GM19239 (cell line): Measurements from ENCODE around the gene CUBN.
A peak's percentile ranks its signal among the peaks of the same experiment; 100 is the strongest.

Experiments used
- DNase-seq: peaks from one replicate; pipeline ENCODE4 v3.0.0; 2011; ENCODE audit warnings: low spot score; ENCODE audit not compliant: insufficient read length
- FAIRE-seq: peaks from 2 replicates; lab custom pipeline; 2011; peaks lifted over from hg19 to GRCh38; lab: Jason Lieb, UNC

Gene CUBN

DNA sequence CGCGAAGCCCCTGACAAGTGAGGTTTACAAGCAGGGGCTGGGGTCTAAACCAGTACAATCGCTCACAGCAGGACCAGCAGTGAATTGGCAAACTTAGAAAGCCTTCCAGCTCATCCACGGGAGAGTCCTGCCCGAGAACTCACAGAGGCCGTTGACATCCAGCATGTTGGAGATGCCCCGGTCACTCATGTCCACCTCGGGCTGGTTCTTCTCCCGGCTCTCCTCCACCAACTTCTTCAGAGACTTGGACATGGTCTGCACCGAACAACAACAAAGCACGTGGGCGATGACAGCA, 312.8 kb downstream of the CUBN start:
- FAIRE-seq (no peak), DNase-seq (no peak)

DNA sequence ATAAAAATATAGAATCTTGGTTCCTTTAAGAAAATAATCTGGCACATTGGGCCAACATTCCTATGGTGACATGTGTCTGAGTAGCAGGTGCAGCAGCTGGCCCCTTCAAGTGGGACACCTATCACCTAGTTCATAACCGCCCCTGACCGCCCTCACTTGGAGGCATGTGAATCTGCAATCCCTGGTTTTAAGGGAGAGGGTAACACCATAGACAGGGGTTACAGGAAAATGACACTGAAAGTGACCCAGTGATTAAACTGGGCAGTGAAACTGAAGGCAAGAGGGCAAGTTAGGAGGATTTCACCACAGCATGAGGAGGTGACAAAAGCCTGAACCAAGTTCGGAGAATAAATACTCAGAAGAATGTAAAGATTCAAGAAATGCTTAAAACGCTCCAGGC, 313.4 kb downstream of the CUBN start:
- DNase-seq (no peak), FAIRE-seq (peak; percentile 37)

DNA sequence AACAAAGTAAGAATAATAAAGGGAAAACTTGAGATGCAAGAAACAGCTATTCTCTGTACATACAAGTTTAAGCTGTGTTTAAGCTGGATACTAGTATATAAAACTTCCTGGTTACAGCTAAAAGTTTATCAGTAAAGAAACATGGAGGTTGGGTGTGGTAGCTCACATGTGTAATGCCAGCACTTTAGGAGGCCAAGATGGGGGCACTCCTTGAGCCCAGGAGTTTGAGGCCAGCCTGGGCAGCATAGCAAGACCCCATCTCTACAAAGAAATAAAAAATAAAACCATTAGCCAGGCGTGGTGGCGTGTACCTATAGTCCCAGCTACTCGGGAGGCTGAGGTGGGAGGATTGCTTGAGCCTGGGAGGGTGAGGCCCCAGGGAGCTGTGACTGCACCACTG, 315.6 kb downstream of the CUBN start:
- FAIRE-seq (no peak), DNase-seq (no peak)

DNA sequence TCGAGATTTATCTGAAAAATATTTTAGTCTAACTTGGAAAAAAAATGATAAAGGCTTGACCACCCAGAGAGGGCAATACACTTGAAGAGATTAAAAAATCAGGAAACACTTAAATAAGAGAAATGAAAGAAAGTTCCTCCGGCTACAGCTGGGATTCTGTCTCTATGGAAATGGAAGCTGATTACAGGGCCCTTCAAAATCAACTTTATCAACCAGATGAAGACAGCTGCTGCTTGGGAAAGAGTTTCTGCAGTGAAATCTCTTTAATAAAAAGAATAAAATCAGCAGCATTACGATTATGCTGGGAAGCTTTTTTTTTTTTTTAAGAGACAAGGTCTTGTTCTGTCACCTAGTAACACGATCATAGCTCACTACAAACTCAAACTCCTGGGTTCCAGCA, 316.9 kb downstream of the CUBN start:
- FAIRE-seq (no peak), DNase-seq (no peak)

DNA sequence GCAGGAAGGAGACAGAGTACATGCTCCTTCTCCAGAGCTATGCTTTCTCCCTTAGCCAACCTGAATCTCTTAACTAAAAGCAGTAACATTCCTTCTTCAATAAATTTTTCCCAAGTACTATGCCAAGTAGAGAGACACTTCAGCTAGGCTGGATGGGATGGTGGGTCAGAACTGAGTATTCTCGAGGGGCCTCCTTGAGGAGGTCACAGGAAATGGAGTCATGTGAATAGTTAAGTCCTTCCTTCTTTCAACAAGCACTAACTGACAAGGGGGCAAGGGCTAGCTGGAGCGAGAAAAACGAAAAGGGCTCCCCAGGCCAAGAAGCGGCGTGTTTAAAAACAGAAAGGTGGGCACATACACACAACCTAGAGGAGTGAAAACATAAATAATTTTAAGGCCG, 317.8 kb downstream of the CUBN start:
- no peak for DNase-seq
- FAIRE-seq, result no peak

DNA sequence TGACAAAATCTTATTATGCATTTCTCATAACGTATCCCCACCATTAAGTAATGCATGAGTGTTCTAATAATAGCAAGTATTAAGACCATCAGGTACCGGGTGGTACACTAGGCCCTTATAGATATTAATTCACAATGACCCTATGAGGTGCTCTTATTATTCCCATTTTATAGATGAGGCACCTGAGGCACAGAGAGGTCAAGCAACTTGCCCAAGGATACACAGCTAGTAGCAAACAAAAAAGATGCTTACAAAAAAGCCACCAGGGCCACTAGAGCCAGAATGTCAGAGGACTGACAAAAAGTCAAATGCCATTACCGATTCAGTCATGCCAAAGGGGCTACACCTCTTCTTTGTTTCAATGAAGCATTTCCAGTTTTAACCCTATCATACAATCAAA, 318.3 kb downstream of the CUBN start:
- no peak for FAIRE-seq
- DNase-seq, result no peak

DNA sequence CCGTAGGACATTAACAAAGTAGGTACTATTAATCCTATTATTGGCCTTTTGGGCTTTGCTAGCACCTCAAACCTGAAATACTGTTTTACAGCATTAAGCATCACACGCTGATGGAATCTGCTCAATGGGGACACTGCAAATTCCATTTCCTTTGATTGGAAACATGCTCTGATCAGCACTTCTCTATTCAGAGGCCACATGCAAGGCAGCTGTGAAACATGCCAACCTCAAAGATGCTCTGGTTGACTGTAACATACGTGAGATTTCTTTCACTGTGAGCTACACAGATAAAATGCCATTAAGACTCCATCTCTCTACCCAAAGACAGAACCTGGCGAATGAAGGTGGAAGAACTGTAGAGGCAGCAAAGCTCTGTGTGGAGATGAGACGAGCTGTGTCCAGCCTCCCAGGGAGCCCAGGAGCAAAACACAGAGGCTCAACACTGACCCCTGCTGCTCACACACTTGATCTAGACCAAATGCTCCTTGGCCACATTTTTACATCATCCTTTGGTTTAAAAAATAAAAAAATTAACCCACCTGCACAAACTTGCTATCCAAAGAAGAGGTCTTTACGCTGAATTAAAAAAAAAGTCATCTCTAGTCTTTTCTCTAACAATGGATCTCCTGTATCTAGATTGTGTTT, 320.4 kb downstream of the CUBN start:
- peak; percentile 7 for DNase-seq
- peak; percentile 71 for FAIRE-seq

DNA sequence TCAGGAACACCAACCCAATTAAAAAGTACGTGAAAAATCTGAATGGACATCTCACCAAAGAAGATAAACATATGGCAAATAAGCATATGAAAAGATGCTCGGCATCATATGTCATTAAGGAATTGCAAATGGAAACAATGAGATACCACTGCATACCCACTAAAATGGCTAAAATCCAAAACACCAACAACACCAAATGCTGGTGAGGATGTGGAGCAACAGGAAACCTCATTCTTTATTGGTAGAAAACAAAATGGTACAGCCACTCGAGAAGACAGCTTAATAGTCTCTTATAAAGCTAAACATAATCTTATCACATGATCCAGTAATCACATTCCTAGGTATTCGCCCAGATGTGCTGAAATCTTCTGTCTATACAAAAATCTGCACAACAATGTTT, 325.5 kb downstream of the CUBN start:
- FAIRE-seq, result no peak
- DNase-seq, result no peak

DNA sequence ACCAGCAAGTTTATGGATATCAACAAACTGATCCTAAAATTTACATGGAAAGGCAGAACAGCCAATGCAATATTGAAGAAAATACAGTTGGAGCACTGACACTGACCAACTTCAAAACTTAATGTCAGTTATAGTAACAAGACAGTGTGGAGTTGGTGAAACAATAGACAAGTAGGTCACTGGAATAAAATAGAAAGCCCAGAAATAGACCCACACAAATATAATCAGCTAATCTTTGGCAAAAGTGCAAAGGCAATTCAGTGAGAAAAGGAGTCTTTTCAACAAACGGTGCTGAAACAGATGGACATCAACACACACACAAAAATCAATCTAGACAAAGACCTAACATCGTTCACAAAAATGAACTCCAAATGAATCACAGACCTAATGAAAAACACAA, 326.1 kb downstream of the CUBN start:
- DNase-seq (no peak), FAIRE-seq (no peak)

DNA sequence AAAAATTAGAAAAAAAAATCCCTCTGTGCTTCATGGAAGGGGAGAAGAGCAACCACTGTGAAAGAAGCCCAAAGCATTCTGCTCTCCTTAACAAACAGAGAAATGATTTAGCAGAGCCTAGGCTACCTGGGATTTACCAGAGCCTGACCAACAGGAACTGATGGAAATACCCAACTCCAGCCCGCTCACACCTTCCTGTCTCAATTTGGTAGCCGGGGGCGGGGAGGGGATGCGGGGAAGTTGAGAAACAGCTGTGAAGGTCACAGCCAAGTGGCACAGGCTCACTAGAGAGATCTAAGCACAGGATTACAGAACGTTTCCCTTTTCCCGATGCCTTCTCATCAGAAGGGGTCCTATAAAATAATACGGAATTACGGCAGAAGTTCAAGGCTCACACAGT, 330.0 kb downstream of the CUBN start:
- DNase-seq (no peak), FAIRE-seq (peak; percentile 47)

DNA sequence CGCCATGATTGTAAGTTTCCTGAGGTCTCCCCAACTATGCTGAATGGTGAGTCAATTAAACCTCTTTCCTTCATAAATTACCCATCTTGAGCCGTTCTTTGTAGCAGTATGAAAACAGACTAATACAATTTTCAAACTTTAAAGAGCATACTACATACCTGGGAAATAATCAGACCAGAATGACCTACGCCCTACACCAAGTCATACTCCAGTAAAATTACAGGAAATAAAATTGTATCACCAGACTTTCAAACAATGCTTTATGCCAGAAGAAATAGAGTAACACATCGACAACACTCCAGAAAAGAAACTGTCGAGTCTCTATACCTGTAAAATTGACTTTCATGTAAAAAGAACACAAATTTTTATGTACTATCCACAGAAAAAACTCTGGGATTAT, 331.0 kb downstream of the CUBN start:
- FAIRE-seq (peak; percentile 48), DNase-seq (no peak)

DNA sequence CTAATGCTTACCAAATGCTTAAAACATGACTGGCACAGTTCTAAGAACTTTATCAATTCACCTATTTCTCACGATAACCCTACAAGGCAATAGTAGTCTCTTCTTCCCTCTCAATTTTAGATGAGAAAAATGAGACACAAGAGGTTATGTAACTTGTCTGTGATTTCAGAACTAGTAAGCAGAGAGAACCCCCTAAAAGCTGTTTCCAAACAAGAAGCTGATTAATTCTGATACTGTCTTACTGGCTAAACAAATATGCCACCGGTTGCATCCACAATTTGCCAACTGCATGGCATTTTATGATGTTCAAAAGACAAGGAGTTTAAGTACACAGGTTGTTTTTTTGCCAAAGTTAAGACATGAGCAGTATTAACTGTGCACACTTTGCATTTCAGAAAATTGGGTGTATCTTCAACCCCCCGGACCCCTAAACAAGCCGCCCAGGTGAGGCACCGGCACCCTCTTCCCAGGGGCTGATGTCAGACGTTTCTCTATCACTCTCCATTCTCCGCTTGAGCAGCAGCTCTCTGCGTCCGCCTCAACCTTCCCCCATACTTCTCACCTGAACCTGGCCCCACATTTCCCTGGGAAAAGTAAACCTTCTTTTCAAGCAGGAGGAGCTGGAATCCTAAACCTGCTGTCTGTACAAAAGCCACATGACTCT, 334.1 kb downstream of the CUBN start:
- no peak for FAIRE-seq
- no peak for DNase-seq

DNA sequence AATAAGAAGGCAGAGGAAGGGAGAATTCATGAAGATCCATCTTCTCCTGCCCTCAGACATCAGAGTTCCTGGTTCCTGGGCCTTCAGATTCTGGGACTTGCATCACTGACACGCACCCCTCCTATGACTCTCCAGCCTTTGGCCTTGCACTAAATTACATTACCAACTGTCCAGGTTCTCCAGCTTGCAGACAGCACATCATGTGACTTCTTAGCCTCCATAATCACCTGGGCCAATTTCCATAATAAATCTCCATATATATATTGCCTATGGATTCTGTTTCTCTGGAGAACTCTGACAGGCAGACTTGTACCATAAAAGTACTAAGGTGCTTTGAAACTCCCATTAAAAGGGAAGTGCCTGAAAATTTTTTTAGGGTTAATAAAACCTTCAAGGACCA, 335.6 kb downstream of the CUBN start:
- DNase-seq (no peak), FAIRE-seq (no peak)

DNA sequence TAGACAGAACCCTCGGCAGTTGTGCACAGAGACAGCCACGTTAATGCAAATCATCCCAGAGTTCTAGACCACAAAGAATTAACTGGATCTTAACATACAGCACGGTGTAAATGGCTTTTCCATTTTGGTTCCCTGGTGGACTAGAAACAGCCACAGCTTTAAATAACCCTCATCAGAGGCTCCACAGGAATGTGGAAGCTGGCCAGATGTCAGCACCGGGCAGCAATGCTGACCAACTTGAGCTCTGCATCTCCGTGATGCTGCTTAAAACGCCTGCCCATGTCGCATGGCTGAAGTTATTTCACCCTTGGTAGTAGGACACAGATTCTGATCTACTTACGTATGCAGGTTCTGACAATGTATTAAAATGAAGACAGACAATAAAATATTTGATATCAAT, 336.9 kb downstream of the CUBN start:
- FAIRE-seq, result no peak
- no peak for DNase-seq

DNA sequence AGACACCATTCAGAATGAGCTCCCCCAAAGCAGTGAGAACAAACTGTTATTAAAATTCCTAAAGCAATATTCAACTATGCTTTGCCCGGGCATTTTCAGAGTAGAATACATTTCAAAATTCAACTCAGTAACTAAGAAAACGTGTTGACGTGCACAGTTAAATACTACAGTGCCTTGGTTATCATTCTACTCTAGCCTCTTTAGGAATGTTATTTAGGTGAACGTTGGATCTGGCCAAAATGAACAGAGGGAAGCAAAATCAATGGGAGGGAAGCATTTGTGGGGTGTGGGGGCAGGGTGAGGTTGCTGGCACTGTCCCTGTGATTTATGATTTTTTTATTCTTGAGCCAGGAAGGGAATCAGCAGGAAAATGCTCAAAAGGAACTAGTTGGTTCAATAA, 339.8 kb downstream of the CUBN start:
- DNase-seq (no peak), FAIRE-seq (no peak)

DNA sequence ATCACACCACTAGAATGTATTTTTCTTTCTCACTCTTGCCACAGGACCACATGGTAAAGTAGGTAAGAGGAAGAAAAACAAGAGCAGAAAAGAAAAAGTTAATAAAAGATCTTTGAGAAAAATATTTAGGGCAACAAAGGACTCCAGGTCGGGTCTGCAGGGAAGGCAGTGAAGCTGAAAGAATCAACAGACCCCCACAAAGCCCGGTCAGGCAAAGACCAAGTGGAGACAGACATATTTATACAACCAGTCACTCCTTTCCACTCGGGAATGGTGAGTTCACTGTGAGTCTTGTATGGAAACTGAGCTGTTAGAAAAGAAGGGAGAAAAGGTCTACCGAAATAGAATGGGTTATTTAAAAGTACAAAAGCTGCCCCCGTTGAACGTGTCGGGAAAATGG, 340.4 kb downstream of the CUBN start:
- DNase-seq (no peak), FAIRE-seq (no peak)

DNA sequence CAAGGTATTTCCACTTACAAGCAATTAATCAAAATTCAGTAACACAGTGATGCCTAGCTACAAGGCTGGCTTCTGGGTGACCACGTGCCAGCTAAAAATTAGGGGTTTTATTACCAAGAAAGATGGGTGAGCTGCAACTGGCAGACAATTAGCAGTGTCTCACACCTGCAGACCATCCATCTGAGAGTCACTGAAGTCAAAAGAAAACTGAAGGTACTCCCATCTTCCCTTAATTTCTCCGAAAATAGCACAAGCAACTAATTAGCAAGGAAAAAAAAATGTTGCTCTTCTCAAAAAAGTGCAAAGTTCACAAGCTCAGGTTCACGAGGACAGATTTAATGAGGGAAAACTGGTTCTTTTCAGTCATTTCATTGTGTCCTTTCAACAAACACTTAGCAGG, 340.8 kb downstream of the CUBN start:
- no peak for DNase-seq
- FAIRE-seq, result no peak

DNA sequence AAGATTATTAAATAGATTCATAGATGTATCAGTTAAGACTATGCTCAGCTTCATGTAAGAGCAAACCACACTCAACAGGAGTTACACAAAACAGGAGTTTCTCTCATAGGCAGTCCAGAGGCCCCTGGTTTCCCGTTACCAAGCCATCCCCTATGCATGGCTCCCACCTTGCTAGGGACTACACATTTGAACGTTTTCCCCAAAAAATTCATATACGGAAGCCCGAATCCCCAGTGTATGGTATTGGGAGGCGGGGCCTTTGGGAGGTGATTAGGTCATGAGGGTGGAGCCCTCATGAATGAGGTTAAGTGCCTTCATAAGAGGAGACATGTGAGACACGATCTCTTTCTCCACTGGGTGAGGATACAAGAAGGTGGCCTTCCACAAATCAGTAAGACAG, 341.5 kb downstream of the CUBN start:
- FAIRE-seq, result peak; percentile 11

DNA sequence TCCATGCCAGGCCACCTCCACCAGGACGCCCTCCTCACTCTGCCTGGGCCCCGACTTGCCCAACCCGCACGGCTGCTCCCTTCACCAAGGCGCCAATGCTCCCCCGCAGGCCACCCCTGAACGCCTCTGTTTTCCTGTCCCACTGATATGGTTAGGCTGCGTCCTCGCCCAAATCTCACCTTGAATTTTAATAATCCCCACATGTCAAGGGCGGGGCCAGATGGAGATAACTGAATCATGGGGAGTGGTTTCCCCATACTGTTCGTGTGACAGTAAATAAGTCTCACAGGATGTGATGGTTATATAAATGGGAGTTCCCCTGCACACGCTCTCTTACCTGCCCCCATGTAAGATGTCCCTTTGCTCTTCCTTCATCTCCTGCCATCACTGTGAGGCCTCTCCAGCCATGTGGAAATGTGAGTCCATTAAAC, 342.2 kb downstream of the CUBN start:
- FAIRE-seq, result no peak

More for the DNA sequence above, 341.5 kb downstream of the CUBN start:
- no peak for DNase-seq

DNA sequence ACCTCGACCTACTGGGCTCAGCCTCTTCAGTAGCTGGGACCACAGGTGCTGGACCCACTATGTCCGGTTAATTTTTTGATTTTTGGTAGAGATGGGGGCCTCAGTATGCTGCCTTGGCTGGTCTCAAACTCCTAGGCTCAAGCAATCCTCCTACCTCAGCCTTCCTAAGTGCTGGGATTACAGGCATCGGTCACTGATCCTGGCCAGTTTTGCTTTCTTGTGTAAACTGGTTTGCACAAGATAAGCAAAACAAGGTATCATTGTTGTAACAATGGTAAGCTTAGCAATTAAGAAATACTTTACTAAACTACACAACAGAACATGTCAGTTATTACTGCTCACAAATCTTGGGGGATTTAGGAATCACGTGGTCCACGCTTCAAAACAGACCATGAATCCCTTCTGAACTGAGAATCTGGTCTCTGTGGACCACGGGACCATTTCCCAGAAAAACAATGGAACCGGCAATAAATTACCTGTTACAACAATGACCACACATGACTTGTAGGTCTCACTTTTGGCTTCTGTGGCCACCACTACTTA, 349.2 kb downstream of the CUBN start:
- DNase-seq, result no peak
- FAIRE-seq, result peak; percentile 53

More for the DNA sequence above, 342.2 kb downstream of the CUBN start:
- no peak for DNase-seq

DNA sequence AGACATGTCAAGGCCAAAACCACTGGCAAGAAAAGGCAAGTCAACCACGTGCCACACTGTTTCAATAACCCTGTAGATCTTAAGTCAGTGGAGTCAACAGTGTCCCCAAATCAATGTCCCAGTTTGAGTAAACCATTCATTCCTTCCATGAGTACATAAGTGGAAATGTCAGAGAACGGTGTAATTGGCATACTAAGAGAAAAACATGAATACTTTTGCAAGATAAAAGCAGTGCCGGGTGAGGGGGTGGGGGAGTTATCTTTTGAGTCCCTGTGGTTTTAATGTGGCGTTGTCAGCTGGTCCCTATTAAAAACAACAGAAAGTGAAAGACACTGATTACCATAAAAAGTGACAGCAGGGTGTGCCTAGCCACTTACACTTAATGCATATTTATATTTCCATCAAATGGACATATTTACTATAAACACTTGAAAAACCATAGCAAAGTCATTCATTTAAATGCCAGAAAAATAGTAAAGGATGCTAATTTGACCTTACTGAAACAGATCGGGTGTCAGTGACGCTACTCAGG, 350.2 kb downstream of the CUBN start:
- DNase-seq (no peak), FAIRE-seq (no peak)
